Lower leg skin (tissue), 4 donors: ENCODE results near the gene KPNB1. TPM values are rescaled to one million over a fixed set of nuclear protein-coding genes. Genes with fewer than 3 reads are reported as not detected.

Experiments used
- DNase-seq, 2 donors: peaks; one replicate each; pipeline ENCODE4 v3.0.0-alpha.2; 2019; ENCODE audit warnings: low spot score in 2 of 2
- H3K4me3 ChIP-seq: fragments of 200-600 bp; sonication (generic); 2 replicates; pipeline ENCODE4 v1.5.1; 2017; ENCODE audit warnings: mild to moderate bottlenecking, low read depth; ENCODE audit not compliant: poor library complexity, severe bottlenecking
- POLR2A ChIP-seq, 2 donors: fragments of 450-650 bp; IDR thresholded peaks; one replicate each; pipeline ENCODE4 v1.6.1; 2016 to 2017; ENCODE audit warnings: antibody characterized with exemption in 2 of 2, mild to moderate bottlenecking in 1 of 2, moderate library complexity in 1 of 2
- WGBS, 2 donors: methylation state at CpG; one replicate each; pipeline ENCODE4 v1.1.5; 2018; 5-methylcytosine and 5-hydroxymethylcytosine counted together
- intact Hi-C: fragments of 100-400 bp; cut with DNase I; formaldehyde crosslinking; loops from one replicate; pipeline ENCODE4 v1.15.0; 2023; ENCODE audit warnings: low total_unique reads
- total RNA-seq, 4 donors: library from RNA; depleted of rRNA; stranded (reverse); fragments of >200 nt; gene quantifications; one replicate each; pipeline ENCODE4 v1.1.0, GENCODE V29; 2016
- TF ChIP-seq, protein P1 (sequence below), 3 donors: fragments of 450-650 bp; IDR thresholded peaks; one replicate each; pipeline ENCODE4 v1.5.1; 2016; ENCODE audit warnings: antibody characterized with exemption in 3 of 3, mild to moderate bottlenecking in 3 of 3, moderate library complexity in 2 of 3

KPNB1 gene
- total RNA-seq, 4 donors from 2014 or later = 114 to 189 (median 124) TPM

DNA sequence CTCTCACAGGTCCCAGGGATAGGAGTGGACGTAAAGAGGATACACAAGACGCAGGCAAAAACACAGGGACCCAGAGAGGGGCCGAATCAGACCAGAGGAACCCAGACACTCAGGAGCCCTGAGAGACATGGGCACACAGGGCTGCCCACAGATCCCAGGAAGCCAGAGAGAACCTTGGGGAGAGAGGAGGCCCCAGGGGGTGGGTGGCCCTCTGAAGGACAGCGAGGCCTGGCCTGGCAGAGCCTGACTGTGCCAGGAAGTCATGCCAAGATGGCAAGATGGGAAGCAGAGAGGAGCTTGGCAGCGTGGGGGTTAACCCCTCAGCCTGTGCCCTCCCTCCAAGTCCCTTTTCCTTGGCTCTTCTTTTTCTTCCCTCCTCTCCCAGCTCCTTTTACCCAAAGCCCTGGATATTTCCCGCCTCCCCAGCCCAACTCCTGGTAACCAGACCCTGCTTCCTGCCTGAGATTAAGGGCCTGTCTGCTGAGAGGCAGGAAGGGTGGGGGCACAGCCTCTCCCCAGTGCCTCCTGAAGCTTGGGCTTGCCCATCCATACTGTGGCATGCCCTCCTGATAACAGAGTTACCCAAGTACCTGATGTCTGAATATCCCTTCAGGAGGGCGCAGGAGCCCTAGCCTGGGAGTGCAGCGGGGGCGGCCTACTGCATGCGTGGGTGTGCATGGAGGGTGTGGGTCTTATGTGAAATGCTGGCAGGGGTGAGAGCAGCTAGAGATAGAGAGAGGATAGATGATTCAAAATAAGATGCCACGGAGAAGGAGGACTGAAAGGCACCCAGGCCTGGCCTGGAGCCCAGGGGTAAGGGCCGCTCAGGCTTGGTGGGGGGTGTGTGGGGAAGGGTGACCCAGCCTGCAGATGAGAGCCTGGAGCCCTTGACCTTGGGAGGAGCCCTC is 77.3 kb downstream of the KPNB1 start:
- whole genome bisulfite sequencing, 2 donors = 75 to 85% methylated on average over 12 of the region's 12 CpGs
- DNase-seq = no peak
- TF ChIP-seq, protein P1, sequence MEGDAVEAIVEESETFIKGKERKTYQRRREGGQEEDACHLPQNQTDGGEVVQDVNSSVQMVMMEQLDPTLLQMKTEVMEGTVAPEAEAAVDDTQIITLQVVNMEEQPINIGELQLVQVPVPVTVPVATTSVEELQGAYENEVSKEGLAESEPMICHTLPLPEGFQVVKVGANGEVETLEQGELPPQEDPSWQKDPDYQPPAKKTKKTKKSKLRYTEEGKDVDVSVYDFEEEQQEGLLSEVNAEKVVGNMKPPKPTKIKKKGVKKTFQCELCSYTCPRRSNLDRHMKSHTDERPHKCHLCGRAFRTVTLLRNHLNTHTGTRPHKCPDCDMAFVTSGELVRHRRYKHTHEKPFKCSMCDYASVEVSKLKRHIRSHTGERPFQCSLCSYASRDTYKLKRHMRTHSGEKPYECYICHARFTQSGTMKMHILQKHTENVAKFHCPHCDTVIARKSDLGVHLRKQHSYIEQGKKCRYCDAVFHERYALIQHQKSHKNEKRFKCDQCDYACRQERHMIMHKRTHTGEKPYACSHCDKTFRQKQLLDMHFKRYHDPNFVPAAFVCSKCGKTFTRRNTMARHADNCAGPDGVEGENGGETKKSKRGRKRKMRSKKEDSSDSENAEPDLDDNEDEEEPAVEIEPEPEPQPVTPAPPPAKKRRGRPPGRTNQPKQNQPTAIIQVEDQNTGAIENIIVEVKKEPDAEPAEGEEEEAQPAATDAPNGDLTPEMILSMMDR (IDR thresholded peaks at IDR 0.05) = no peak
- no peak for TF ChIP-seq POLR2A (IDR thresholded peaks at IDR 0.05)
- no peak overlapping the region for H3K4me3 ChIP-seq
- intact Hi-C loops = no loop called here

- 80 to 86% methylated on average over 9 of the region's 9 CpGs for WGBS, 2 donors
- TF ChIP-seq, protein P1 (IDR thresholded peaks at IDR 0.05) = no peak
- TF ChIP-seq POLR2A (IDR thresholded peaks at IDR 0.05) = no peak
- H3K4me3 ChIP-seq = no peak overlapping the region
- intact Hi-C loops = no loop called here
- DNase-seq = no peak
Measured at GRCh38 chr17:47727704-47728036, 78.0 kb downstream of the KPNB1 start.

GRCh38 chr17:47728214-47728877 is 78.6 kb downstream of the KPNB1 start:
- no peak overlapping the region for H3K4me3 ChIP-seq
- intact Hi-C loops = no loop called here
- 83 to 85% methylated on average over 4 of the region's 4 CpGs for WGBS, 2 donors
- no peak for DNase-seq
- TF ChIP-seq, protein P1 (IDR thresholded peaks at IDR 0.05) = no peak
- TF ChIP-seq POLR2A (IDR thresholded peaks at IDR 0.05) = no peak

- TF ChIP-seq, protein P1 (IDR thresholded peaks at IDR 0.05) = no peak
- no peak for TF ChIP-seq POLR2A (IDR thresholded peaks at IDR 0.05)
- intact Hi-C loops = no loop called here
- H3K4me3 ChIP-seq = no peak overlapping the region
- 71 to 73% methylated on average over 8 of the region's 8 CpGs for WGBS, 2 donors
- DNase-seq = no peak
Measured at GRCh38 chr17:47729476-47729875, 79.8 kb downstream of the KPNB1 start.

DNA sequence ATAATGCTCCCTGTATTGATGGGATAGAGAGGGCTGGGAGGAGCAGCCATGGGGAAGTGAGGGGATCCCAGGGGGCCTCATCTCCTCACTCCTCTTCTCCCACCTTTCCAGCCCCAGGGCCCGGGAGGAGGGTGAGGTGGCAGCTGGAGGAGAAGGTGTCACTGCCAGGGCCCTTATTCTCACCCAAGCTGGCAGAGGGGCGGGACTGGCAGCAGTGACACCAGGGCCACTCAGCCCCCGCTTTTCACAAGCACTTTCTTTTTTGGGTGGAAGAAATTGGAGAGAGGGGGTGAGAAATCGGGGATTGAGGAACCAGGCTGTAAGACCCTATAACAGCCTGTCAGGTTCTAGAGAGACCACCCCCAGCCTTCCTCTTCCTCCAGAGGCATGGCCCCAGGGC is 81.0 kb downstream of the KPNB1 start:
- intact Hi-C loops = no loop called here
- 63 to 95% methylated on average over 4 of the region's 4 CpGs for WGBS, 2 donors
- H3K4me3 ChIP-seq = no peak overlapping the region
- TF ChIP-seq, protein P1 (IDR thresholded peaks at IDR 0.05) = no peak
- TF ChIP-seq POLR2A (IDR thresholded peaks at IDR 0.05) = no peak
- DNase-seq = no peak
